ENCODE measurements around the gene PRSS1.
"Not testable (repeated sequence)": the region's sequence is repeated elsewhere in the genome, so short reads cannot be mapped to it uniquely, and the experiment has no call there.

PRSS1 gene

DNA sequence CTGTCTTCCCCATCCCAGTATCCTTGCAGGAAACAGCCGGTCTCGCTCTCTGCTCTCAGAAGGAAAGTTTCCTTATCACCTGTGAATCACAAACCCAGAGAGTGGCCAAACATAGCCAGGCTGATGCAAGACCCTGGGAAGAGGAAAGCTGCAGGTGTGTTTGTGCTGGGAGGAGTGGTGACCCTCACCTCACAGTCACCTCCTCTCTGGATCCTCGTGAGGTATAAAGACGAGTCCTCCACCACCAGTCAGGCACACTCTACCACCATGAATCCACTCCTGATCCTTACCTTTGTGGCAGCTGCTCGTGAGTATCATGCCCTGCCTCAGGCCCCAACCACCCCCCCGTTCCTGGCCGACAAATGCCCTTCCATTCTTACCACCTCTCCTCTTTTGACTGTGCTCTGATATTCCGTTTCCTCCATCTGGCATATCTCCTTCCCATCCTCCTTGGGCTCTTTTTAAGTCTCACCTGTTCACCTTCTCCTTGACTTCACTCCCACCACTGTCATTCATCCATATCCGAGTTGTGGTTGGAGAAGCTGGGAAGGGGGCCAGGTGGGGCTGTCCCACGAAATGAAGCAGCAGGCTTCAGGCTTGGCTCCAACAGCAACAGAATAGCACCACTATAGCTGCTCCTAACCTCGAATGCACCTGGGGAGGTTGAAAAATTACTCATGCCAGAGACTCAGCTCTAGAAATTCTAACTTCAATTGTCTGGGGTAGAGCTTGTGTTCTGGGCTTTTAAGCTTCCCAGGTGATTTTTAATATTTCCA lies at the start of gene PRSS1:
TSS of gene PRSS1 (plus strand) at position 255 of the 776 bp plus-strand sequence. CDS start at position 268, 13 bp downstream.
- DNase-seq = no peak

DNA sequence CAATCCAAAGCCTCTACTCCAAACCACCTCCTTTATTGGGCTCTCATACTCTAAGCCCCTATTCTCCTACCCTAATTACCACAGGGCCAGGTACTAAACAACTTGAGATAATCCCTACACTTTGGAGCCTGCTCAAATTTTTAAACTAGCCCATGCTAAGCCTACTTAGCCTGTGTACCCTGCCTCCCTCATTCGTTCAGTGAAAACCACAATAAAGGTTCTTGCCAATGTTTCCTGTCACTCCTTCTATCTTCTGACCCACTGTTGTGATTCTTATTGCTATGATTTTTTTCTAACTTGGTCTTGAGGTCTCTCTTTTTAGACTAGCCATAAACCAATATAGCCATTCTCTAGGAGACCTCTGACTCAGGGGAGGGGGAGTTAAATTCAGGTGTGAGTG lies 48.3 kb upstream of the PRSS1 start:
- DNase-seq = not testable (repeated sequence)

DNA sequence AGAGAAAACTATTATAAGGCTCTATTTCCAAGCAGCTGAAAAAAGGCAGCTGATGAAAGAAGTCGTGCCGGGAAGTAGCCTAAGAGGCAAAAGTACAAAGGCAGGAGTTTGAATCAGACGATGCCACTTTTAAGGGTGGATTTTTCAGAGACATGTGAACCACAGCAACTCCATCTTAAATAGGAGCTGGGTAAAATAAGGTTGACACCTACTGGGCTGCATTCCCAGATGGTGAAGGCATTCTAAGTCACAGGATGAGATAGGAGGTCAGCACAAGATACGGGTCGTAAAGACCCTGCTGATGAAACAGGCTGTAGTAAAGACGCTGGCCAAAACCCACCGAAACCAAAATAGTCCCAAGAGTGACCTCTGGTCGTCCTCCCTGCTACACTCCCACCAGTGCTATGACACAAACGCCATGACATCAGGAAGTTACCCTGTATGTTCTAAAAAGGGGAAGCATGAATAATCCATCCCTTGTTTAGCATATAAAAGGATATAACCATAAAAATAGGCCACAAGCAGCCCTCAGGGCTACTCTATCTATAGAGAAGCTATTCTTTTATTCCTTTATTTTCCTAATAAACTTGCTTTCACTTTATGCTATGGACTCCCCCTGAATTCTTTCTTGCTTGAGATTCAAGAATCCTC lies 45.5 kb upstream of the PRSS1 start:
- peak; percentile 83 for DNase-seq

DNA sequence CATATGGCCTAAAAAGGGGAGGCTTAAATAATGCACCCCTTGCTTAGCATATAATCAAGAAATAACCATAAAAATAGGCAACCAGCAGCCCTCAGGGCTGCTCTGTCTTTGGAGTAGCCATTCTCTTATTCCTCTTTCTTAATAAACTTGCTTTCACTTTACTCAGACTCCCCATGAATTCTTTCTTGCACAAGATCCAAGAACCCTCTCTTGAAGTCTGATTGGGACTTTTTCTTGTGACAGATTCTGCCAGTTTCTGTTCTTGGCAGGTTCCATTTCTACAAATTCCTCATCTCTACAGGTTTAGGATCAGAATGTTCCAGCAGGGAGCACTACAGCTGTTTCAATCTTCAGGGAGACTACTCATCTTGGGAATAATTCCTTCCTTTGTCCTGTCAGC lies 40.5 kb upstream of the PRSS1 start:
- peak; percentile 66 for DNase-seq

DNA sequence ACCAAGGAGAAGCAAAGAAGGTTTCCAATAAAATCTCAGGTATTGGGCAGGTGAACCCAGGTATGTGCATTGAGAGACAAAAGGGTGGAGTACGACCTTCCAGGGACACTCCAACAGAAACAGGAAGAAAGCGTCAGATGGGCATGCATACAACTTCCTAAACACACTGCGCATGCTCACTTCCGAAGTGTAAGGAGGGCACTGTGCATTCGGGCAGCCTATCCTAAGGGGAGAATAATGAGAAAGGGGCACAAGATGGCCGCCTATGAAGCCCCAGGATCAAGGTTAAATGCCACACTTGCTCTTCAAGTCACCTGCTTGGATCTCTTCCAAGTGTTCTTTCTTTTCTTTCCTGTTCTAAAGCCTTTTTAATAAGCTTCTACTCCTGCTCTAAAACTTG lies 39.4 kb upstream of the PRSS1 start:
- DNase-seq = peak; percentile 19

DNA sequence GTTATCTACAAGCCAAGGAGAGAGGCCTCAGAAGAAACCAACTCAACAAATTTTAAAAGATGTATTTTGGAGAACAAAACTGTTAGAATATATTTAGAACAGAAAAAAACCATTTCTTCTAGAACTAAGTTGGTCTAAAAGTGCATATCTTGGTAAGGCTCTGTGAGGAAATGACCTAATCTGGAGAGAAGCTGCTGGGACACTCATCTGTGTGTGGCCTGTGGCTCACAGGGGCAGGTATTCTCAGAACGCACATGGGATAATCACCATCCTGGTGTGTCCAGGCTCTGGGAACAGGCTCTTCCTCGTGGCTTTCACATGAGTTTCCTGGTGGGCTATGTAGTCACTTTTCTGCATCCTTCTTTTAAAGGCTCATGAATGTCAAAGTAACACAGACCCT lies 38.1 kb upstream of the PRSS1 start:
- no peak for DNase-seq

DNA sequence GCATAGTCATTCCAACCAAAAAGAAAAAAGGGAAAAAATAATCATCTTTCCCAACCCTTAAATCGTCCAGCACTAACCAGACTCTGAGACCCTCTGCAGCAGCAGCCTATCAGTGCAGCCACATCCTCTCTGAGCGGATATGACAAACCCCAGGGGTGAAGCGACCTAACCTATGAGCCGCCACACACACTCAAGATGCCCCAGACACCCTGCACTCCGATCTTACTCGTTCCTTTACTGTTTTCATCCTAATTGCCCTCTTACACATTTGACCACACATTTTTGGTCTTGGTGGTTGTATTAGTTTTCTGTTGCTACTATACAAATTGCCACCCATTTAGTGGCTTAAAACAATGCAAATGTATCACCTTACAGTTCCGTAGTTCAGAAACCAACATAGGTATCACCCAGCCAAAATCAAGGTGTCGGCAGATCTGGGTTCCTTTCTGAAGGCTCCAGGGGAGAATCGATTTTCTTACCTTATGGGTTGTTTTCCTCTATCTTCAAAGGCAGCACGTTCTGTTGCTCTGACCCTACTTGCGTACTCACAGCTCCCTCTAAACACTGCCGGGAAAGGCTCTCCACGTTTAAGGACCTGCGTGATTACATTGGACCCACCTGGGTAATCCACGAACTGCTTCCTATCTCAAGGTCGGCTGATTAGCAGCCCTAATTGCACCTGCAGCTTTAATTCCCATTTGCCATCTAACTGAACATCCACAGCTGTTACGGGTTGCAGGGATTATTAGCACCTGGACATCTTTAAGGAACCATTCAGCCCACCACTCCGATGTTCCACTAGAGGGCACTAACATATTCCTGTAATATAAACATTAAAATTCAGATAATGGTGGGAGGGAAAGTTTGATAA lies 37.3 kb upstream of the PRSS1 start:
- peak; percentile 32 for DNase-seq

DNA sequence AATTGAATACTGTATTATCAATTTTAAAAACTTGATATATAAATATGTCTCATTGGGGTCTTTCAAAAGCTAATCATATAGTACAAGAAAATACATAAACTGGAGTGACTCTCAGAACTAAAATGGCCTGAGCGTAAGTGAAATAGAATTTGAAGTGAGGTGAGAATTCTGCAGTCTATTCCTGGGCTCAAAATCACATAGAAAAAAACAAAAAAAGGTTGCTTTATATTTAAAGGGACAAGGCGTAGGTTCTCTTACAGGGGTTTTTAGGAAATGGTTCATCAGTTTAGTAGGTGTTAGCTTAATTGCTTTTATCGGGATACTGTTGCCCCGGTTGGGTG lies 36.7 kb upstream of the PRSS1 start:
- DNase-seq = no peak

DNA sequence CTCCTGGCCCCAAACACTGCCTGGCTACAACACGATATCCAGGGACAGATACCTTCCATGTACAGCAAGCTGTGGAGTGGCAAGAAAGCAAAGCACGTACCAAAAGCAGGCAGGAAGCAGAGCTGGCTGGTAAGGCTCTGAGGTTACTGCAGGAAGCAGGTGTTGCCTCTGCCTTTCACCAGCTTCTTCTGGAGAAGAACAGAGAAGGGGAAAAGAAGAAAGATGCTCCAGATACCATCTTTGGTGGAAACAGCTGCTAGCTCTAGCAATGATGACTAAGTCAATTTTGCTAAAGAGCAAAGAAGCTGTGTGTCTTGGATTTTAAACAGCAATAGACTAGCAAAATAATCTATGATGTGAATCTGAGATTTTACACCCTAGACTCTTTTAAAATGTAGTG lies 34.9 kb upstream of the PRSS1 start:
- no peak for DNase-seq

DNA sequence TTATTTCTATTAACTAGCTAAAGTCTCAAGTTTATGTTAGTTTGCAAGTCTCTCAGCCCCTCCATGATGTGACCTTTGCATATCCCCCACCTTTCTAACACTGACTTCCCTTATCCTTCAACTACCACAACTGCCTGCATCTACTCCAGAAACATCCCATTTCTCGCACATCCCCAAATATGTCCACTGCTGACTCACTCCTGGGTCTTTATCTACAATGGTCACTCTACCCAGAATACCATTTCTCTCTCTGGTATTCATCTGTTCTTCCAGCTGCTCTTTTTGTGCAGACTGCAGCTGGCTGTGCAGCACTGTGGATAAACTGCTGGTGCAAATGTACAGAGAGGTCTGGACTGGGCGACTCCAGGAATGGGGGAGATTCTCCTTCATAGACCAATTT lies 32.7 kb upstream of the PRSS1 start:
- DNase-seq = no peak

DNA sequence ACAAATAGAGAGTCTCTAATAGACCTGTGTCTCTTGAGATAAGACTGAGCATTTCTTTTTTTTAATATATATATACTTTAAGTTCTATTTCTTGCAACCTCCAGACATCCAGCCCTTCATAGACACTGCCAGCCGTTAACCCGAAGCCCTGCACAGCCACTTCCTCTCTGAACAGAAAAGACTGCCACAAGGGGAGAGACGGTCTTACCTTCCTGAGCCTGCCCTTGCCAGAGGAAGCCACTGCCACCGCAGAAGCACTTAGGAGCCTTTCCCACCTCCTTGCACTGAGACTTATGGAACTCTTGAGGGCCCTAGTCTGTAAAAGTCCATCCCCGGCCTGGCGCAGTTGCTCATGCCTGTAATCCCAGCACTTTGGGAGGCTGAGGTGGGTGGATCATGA lies 31.8 kb upstream of the PRSS1 start:
- DNase-seq = no peak

DNA sequence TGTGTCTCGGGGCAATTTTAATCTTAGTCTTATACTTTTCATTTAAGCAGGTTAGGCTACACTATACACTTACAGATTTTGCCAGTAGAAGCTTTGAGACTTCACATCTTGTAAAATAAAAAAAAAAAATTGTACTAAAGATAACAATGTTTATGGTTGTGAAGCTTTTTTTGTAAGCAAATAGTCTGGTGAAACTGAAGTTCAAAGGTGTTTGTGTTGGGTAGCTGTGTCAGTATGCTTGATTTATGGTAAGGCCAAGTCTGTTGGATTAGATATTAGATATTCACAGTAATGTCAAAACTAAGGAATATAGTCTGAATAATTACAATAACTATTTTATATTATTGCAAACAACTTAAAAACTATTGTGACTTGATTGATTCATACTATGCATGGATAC lies 31.0 kb upstream of the PRSS1 start:
- DNase-seq = no peak

DNA sequence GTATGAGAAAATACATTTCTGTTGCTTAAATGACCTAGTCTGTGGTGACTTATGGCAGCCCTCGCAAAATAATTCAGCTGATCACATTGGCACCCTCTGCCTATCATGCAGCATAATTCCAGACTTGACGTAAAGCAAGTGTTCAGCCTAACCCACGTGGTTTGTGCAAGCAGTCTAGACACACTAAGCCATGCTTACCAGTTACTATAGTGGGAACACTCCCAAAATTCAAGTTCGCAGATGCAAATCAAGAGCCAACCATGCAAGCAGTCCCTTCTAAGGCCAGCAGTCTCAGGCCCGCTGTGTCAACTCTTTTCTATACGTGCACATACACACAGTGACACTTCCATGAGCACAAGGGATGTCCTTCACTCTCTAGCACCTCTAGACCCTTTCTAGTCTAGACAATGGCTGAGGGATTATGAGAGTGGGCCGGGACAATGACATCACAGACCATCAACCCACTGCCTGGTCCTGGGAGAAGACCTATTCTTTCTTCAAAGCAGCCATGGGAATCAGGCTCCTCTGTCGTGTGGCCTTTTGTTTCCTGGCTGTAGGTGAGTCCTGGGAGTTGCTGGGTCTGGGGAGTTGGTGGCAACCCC lies 29.0 kb upstream of the PRSS1 start:
- DNase-seq = no peak

DNA sequence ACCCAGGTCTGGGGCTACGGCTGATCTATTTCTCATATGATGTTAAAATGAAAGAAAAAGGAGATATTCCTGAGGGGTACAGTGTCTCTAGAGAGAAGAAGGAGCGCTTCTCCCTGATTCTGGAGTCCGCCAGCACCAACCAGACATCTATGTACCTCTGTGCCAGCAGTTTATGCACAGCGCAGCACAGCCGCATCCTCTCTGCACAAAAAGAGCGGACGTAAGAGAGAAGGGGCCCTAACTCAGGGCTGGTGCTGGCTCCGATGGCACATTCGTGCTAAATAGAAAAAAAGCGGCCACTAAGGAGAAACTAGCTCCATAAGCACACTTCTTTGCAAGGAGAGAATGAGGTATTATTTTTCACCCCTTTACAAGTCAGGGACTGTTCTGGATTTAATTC lies 28.3 kb upstream of the PRSS1 start:
- DNase-seq = no peak

DNA sequence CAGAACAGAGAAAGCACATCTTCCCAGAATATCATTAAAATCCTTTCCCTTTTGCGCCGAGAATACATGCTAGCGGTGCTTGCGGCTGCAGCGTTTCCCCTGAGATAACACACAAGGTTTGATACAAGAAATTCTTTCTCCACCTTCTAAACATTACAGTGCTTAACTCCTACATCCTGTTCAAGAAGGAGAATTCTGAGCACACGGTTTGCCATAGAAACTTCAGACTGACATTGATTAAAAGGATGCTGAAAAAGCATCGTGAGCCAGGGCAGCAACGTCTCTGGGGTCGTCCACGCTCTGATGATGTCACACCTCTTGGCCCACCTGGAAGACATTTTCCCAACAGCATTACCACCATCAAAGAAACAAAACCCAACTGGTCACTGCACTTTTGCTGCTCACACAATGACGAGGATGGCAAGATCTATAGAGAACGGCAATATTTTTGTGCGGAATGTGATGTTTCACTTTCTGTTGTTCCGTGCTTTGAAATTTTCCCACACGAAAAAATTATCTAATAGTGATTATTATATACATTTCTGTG lies 27.0 kb upstream of the PRSS1 start:
- DNase-seq = no peak

DNA sequence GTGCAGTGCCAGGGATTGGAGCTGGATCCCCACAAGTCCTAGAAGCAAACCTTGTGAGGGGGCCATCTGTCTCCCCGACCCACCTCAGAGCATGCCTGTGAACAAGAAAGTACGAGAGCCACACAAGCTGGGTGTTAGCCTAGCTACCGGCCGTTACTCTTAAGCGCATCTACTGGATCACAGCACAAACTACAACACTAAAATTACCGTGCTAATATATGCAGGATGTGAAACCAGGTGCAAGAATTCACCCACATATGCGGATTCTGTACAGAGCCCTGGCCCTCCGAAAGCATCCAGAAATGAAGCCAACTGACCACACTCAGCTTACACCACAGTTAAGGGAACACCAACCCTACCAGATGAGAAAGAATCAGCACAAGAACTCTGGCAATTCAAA lies 16.0 kb upstream of the PRSS1 start:
- no peak for DNase-seq

DNA sequence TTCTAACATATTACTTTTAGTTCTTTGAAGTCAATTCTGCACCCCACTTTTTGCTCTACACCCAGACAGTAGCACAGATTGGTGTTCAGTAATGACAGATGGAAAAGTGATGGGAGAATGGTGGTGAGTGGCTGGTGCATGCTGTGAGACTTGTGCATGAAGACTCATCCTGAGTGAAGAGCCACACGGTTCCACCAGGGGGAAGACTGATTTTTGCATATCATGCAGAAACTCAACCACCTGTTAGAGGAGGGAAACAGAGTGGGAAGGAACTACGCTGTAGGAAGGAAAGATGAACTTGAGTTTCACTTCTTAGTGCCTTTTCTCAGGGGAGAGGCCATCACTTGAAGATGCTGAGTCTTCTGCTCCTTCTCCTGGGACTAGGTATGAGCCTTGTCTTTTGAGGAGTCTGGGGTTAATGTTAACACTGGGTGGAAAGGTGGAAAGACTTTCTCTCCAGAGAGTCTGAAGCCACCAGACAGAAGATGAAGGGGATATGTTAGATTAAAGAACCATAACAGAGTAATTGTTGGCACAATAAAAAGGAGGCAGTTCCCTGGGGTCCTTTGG lies 9.3 kb upstream of the PRSS1 start:
- no peak for DNase-seq

DNA sequence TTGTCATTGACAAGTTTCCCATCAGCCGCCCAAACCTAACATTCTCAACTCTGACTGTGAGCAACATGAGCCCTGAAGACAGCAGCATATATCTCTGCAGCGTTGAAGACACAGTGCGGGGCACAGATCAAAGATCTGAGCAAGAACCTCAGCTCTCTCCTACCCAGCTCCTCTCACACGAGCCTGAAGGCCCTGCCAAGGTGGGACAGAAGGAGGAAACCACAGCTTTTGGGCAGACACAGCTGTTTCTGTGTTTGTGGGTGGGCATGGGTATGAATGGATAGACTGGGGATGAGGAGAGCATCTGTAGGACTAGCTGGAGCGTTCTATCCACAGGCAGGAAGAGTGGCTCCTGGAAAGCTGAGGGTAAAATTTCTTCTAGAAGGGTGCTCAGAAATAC lies 8.5 kb upstream of the PRSS1 start:
- no peak for DNase-seq

DNA sequence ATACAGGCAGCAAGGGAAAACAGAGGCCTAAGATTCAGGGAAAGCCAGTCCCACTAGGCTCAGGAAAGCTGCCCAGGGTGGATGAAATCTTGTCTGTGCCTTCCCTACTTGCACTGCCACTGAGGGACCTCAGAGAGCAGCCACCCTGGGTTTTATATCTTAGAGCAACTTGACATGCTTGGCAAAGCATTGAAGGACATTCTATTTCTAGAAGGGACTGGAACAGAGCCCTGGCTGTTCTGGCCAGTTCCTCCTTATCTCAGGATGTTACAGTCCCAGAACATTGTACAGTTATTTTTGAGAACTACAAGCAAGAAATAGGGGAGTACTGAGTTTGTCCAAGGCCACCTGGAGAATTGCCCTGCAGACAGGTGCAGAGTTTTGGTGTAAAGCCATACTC lies 7.3 kb upstream of the PRSS1 start:
- DNase-seq = not testable (repeated sequence)

DNA sequence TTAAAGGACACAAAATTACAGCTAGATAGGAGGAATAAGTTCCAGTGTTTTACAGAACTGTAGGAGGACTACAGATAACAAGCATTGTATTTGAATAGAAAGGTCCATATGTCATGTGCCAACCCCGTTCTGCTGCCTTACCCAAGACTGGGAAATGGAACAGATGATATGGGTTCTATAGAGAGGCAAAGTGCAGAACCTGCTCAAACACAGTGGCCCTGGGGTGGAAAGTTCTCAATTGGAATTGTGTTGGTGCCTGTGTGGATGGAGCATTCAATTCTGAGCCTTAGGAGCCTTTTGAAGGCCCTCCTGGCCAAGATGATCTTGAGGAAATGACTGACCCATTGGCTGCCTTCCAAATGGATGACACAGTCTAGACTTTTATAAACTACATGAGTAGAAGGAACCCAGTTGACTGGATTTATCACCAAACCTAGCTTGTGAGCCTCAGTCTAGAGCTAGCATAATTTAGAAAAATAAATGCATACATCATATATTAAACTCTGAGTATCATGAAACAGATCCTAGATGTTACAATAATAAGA lies 4.1 kb upstream of the PRSS1 start:
- DNase-seq = peak; percentile 40

DNA sequence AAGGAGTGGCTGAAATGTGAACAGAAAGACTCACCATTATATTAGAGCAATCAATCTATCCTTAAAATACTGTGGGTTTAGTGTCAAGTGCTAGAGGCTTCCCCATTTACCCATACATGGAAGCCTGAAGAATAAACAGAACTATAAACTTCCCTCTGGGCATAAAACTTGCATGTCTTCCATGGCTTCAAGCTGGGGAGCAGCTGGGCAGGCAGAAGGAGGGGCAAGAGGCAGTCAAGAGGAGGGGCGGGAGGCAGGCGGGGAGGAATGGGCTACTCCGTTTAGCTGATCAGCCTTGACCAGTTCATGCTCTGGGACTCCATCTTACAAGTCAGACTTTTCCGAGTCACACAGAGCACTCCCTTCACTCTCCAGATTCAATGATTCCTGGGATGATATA lies 3.5 kb upstream of the PRSS1 start:
- no peak for DNase-seq

DNA sequence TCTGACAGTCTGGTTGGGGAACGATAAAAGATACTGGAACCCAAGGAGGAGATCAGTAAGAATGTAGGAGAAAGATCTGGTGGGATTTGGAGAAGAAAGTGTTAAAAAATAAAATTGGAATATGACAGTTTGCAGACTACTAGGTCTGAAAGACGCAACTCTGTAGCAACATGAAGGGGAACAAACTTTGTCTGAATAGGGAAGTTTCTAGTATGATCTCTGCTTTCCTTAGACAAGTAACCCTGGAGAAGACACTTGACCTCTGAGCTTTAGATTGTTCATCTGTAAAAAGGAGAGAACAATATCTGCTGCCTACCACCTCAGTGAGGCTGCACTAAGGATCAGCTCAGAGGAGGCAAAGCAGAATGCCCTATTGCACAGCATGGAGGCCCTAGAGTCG lies 3.0 kb upstream of the PRSS1 start:
- peak; percentile 48 for DNase-seq
